Amygdala (tissue), 56 donors: Measurements from ENCODE around the gene HSF2BP.
"Not testable (repeated sequence)": the region's sequence is repeated elsewhere in the genome, so short reads cannot be mapped to it uniquely, and the experiment has no call there.

Source experiments
- DNase-seq, 56 donors: peaks; one replicate each; lab custom pipeline; 2025; lab: John Stamatoyannopoulos, UW

HSF2BP gene

DNA sequence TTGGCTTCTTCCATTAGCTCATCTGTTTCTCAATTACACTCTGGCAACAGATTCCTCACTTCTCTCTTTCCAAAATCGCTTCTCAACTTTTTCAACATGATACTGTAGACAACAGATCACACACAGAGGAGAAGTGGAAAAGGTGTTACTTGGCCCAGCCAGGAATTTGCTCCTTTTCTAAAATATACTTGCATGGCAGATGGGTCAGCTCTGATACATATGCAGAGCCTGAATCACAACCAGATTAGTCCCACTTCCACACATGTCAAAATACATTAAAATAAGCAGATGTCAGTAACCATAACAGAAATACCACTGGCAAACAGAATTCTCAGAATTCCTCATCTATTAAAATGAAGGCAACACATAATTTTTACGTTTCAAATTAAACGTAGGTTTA lies 89.1 kb downstream of the HSF2BP start:
- not testable (repeated sequence) for DNase-seq

DNA sequence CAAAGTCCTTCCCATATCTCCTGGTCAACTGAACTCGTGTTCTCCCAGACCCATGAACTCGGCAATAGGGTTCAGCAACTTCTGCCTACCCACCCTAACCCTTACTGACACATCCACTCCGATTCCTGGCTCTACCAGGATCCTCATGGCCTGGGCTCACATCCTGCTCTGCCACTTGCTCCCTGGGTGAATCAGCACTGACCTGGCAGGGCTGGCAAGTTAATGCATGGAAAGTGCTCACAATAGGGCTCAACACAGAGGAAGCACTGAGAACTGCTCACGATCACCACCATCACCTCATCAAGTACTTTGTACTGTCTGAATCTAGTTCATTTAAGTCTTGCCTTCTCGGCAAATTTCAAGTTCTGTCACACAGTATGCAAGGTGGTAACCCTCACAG lies 96.8 kb downstream of the HSF2BP start:
- not testable (repeated sequence) for DNase-seq

DNA sequence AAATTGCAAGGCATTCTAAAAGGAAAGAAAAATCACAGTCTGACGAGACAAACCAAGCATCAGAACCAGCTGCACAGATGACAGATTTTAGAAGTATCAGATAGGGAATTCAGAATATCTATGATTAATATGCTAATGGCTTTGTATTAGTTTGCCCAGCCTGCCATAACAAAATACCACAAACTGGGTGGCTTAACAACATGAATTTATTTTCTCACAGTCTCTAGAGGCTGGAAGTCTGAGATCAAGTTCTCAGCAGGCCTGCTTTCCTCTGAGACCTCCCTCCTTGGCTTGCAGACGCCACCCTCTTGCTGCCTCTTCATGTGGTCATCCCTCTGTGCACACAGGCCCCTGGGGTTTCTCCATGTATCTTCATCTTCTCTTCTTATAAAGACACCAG lies 118.7 kb downstream of the HSF2BP start:
- not testable (repeated sequence) for DNase-seq

DNA sequence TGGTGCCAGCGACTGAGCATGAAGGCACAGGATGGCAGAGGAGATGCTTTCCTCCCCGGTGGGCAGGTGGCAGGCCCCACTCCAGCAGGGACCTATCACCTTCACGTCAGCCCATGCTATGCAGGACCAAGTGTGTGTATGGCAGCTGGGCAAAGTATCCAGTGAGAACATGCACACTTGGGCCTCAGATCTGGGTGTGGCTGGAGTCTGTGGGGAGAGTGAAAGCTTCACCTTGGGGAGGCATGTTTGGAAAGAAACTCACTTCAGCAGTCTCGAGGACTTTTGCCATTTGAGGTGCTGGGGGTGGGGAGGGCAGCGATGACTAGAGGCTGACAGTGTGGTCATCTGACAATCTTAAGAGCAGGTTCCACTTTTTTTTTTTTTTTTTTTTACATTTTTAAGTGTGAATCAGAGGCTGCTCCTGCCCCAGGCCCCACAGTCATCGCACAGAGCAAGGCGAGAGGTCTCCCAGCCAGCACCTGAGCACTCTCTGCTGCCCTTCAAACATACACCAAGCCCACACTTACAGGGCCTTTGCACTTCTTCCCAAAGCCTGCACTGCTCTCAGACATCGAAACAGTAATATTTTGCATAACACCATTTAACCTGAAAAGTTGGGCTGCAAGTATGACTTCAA lies 136.7 kb downstream of the HSF2BP start:
- not testable (repeated sequence) for DNase-seq

DNA sequence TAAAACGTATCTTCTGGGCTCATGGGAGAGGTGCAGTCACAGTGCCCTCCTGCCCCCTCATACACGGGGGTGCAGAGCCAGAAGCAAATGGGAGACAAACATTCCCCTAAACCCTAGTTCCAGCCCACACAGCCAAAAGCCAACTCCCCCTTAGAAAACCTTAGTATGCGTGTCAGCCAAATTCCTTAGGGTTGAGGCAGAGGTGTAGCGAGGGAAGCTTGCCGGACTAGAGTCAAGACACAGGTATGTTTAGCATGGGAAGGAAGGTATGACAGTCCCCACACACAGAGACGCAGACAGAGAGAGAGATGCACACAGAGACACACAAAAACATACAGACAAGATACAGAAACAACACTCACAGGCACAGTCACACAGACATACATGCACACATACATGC lies 141.6 kb downstream of the HSF2BP start:
- not testable (repeated sequence) for DNase-seq

DNA sequence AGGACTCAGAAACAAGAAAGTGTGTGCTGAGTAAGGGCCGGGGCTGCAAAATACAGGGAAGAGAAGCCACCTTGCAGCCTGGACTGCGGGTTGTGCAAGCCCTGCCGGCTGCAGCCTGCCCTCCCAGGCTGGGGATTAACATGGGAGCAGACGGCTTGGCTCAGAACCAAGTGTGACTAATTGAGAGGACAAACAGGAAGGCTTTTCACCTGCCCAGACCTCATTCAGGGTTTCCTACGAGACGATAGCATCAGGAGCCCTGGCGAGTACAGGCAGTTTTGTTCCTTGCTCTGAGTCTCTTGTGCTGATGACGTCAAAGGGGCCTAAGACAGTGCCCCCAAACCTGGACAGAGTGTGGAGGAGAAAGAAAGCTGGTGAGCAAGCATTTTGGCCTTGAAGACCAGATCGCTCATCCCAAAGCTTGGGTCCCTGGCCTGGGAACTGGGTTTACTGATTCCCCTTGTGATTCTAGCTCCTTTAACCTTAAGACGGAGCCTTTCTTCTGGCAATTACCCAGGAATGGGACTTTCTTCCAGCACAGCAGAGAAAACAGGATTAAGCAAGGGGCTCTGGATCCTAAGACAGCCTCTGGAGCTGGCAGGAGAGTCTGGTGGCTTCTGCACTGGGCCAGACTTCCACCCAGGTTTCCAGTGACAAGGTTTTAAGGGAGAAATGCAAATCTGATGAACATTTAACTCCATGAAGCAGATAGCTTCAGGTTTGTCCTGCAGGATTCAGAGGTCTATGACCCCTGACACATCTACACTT lies 142.2 kb downstream of the HSF2BP start:
- not testable (repeated sequence) for DNase-seq

DNA sequence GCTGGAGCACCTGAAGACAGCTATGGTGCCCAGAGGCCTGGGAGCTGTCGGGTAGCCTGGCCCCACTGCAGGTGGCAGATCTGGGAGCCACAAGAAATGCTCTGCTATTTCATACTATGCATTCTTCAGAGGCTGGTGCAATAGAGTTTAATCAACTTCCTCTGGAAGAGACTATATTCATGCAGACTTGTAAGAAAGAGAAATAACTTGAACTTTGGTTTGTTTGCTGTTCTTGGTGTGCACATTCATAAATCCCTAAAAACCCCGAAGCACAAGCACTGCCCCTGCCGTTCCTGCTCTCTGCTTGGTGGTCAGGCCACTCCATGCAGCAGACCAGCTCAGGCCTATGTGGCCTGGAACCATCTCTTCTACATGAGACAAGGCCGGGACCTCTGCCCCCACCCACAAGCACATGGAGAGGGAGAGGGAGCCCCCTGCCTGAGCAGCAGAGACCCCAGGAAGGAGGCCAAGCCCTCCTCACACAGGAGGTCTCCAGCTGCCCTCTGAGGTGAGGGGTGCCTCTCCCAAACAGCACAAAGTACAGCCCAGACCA lies 142.9 kb downstream of the HSF2BP start:
- DNase-seq: not testable (repeated sequence)

DNA sequence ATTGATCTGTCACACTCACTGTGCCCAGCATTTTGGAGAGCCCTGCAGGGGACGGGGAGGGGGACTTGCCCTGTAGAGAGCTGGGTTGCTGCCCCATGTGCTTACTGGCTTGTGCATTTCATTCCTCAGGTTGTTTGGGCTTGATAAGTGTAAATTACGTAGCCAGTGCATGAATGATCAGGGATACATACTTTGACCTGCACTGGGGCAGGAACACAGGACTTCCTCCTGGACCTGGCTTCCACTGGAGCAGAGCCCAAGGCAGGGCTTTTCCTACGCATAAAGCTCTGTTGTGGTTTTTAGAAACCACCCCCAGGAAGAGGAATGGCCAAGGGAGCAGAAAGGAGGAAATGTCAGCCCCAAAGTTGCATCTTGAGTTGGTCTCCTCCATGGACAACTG lies 144.5 kb downstream of the HSF2BP start:
- DNase-seq: not testable (repeated sequence)

DNA sequence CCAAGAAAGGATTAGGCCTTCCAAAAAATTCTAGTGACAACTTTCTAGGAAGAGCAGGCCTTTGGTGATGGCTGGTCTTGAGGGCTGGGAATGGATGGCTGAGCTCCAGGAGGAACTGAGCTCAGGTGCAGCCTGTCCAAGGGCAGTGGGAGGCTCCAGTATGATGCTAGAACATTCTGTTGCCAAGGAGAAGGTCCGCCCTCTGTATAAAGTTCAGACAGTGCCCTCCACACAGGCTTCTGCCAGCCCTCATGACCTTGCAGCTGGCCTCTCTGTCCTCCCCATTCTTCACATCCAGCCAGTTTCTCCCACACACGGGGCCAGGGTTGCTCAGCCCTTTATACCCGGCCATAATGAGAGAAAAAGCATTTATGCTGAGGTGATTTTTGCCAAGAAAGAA lies 146.3 kb downstream of the HSF2BP start:
- DNase-seq: not testable (repeated sequence)

DNA sequence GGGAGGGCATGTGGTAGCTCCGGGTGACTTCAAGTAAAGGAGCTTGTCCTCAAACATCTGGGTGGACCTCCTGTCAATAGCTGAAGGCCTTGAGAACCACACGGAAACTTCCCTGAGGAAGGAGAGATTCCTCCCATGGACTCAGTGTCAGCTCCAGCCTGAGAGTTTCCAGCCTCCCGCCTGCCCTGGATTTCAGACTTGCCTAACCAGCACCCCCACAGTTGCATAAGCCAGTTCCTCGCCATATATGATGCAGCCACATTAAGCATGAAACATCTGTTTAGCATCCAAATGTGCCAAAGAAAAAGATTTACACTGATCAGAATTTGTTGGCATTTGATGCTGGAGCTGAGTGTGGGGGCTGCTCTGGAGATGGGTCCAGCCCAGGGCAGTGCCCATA lies 148.1 kb downstream of the HSF2BP start:
- not testable (repeated sequence) for DNase-seq

DNA sequence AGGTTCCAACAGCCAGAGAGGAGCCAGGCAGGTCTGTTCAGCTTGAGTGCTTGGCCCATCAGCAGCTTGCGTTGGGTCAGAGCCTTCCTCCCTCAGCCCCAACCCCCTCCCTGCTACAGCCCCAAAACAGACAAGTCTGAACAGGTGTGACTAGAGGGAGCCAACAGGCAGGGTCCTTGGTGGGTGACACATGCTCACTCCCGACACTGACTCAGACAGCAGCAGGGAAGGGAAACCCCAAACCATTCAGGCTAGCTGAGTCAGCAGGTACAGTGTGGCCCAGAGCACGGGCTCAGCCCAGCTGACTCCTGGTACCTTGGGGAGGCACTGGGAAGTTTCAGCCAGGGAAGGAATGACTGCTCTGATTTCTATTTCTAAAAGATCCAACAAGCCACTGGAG lies 148.6 kb downstream of the HSF2BP start:
- DNase-seq: not testable (repeated sequence)

DNA sequence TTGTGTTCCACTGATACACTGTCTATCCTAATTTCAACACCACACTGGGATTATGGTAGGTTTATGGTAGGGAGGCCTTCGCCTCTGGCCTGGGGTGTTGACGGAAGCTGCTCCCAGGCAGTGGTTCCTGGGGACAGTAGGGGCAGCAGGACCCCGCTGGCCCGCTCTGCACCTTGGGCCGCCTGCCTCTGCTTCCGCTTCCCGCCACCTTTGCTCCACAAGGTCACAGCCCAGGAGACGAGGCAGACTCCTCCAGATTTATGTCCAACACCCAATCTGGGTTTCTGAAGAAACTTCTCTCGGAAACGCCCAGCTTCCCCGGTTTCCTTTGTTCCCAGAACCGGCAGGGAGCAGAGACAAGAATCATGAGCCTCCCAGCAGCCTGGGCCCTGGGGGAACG lies 155.4 kb downstream of the HSF2BP start:
- DNase-seq: not testable (repeated sequence)

DNA sequence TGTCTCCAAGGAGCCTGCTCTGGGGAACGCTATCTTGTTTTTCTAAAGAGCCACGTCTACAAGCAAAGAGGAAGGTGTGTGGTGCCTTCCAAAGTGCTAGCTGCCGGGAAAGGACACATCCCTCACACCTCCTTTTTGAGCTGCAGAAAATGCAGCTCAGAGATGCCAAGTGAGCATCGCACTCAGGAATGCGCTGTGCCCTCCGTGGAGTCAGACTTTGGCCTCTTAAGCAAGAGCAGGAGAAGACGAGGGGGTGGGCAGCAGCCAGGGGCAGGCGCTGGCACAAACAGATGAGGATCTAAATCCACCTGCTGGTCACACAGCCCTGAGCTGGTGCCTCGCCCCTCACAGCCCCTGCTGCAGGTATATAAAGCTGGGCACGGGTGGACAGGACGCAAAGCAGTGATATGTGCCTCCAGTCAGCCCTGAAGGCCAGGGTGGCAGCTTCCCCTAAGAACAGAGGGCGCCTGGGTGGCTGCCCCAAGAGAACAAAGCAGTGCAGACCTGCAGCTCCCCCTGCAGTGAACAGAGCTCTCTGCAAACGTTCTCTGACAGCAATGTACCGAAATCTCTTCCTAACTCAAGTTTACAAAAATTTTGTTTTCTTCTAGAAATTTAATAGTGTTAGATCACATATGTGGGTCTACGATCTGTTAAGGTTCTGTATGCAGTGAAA lies 156.1 kb downstream of the HSF2BP start:
- DNase-seq: not testable (repeated sequence)

DNA sequence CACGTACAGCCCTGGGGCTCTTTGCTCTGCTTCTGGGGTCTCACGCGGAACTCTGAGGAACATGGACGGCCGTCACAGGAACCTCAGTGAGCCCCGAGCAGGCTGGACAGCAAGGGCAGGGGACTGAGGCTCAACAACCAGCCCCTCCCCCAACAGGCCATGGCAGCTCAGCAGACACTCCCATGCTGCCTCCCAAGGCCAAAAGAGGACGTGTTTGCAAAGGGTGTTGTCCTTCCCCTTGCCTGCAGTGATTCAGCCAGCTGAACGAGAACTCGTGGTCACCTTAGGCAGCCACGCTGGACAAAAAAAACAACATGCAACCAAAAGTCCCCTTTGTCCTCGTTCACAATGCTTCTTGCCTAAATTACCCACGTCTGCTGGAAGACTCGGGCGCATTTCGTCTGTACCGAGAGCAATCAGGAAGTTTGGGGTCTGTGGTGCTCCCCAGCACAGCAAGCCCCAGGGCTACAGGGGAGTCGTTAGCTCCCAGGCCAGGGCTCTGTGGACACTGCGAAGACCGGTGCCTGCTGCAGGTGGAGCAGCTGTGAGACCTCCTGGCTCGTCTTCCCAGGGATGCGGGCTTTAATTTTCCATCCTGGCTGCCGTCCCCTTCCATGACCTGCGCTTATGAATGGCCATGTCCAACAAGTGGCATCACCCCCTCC lies 156.7 kb downstream of the HSF2BP start:
- not testable (repeated sequence) for DNase-seq

DNA sequence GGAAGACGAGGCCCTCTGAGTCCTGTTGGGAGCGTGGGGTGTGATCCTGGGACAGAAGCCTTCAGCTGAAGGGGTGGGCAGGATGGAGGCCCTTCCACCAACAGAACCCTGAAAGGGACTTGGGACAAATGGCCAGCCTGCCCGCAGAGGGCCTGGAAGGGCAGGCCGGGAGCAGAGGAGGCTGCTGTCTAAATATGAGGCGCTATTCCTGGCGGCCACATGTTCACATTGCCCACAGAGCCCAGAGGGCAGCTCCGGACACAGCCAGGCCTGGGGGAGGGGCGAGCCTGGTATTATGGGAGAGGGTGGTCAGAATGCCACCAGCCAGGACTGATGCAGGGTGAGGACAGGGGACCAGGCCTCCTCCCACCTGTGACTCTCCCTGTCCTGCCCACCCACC lies 160.4 kb downstream of the HSF2BP start:
- DNase-seq: not testable (repeated sequence)

DNA sequence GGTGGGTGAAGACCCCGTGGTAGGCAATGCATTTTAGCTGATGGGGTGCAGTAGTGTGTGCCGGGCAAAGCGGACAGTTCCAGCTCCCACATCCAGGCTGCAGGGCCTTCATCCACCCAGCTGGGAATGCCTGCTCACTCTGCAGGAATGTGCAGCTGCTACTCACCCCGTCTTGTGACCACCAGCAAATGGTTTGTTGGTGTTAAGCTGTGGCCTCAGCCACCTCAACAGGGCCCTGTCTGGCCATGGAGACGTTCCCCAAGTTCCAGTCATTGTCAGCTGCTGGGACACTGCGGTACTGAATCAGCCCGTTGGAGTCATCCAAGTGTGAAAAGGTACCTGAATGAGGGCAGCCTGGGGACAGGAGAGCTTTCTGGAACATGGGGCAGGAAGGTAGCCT lies 161.2 kb downstream of the HSF2BP start:
- DNase-seq: not testable (repeated sequence)

DNA sequence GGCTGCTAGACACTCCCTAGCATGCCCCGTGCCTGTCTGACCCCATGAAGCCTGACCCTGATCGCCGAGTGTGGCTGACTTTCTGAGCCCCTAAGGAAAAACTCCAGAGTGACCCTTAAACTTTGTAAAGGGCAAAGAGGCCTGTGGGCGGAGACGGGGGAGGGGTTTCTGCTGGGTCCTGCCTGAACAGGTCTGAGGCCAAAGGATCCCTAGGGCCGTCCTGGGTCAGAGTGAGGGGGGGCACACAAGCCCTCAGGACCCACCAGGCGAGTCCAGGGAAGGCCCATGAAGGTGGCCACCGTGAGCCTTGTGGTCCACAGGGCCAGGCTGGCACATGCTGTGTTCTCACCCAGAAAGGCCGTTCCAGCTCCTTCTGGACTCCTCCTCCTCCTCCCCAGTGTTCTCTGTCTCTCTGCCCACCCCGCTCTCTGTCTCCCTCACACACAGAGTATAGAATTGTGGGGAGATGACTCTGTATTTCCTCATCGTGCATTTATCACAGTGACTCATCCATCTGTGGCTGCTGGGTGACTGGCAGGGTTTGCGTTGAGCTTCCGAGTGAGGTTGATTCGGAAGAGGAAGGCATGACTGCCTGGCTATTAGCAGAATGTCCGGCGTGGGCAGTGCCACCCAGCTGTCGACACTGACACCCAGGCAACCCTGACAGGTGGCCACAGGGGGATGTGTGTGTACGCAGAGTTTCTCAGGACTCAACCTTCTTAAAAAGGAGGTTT lies 164.8 kb downstream of the HSF2BP start:
- not testable (repeated sequence) for DNase-seq

DNA sequence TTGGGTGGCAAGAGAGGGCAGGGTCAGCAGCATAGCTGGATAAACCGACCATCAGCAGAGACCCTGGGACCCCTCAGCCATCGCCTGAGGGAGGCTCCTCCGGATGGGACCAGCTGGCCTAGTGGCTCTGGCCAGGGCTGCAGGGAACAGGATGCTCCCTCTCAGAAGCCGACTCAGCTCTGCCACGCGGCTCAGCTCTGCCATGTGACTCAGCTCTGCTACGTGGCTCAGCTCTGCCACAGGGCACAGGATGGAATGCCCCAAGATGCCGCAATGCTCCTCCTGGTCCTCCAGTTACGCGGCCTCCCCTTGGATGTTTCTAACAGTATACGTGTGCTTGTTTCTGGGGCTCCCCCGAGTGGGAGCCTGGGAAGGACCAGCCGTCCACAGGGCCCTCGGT lies 165.8 kb downstream of the HSF2BP start:
- not testable (repeated sequence) for DNase-seq

DNA sequence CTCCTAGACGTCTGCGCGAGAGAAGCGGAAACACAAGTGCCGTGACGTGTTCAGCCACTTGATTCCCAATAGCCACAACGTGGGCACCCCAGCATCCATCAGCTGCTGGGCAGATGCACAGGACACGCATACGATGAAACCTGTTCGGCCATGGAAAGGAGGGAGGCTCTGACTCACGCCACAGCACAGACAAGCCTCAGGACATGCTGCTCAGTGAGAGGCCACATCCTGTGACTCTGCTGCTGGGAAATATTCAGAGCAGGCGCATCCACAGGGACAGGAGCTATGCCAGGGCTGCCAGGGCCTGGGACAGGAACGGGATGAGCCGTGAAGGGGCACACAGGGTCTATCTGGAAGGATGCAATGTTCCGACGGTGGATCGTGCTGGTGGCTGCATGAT lies 171.1 kb downstream of the HSF2BP start:
- DNase-seq: not testable (repeated sequence)

DNA sequence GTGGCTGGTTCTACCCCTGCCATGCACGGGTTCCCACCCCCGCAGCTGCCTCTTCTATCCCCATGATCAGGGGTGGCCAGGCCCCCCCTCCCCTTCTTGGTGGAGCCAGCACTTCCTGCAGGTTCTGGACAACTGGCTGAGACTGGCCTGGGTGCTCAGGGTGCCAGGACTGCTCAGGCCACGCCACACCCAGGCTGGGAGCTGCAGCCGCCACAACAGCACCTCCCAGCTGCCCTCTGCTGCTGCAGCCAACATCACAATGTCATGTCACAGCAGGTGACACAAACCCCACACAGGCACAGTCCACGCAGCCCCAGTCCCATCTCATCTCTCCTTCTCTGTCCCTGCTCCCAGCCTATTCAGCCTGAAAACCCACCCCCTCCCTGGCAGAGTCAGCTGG lies 173.2 kb downstream of the HSF2BP start:
- not testable (repeated sequence) for DNase-seq
